Activated T-helper 1 cell treated with anti-CD3 and anti-CD28 coated beads, Interleukin-12 subunit alpha, Interleukin-12 subunit beta, Interleukin-2, Interleukin-4 antibody, amounts not matched to agents 30 ng/mL and 10 ng/mL and 1 ng/mL, durations not matched to agents 14 hours and 24 hours and 36 hours (primary cell): ENCODE results near the gene LIN54. TPM values are rescaled to one million over a fixed set of nuclear protein-coding genes. Genes with fewer than 3 reads are reported as not detected.
"Not testable (repeated sequence)": the region's sequence is repeated elsewhere in the genome, so short reads cannot be mapped to it uniquely, and the experiment has no call there.

ENCODE experiments used
- DNase-seq: peaks from one replicate; pipeline ENCODE4 v3.0.0; 2021; ENCODE audit warnings: low spot score
- H3K27ac Mint-ChIP-seq: one replicate; pipeline ENCODE4 v1.8.0; 2021; ENCODE audit warnings: mild to moderate bottlenecking, mixed read lengths
- H3K27me3 Mint-ChIP-seq: one replicate; pipeline ENCODE4 v1.8.0; 2022; ENCODE audit warnings: mild to moderate bottlenecking, moderate library complexity, mixed read lengths; ENCODE audit not compliant: insufficient read depth
- H3K36me3 Mint-ChIP-seq: one replicate; pipeline ENCODE4 v1.8.0; 2021; ENCODE audit warnings: low read depth, mixed read lengths
- H3K4me1 Mint-ChIP-seq: one replicate; pipeline ENCODE4 v1.8.0; 2021; ENCODE audit warnings: low read depth, mixed read lengths
- H3K4me3 Mint-ChIP-seq: one replicate; pipeline ENCODE4 v1.8.0; 2021; ENCODE audit warnings: mild to moderate bottlenecking, moderate library complexity, mixed read lengths
- H3K9me3 Mint-ChIP-seq: one replicate; pipeline ENCODE4 v1.8.0; 2021; ENCODE audit warnings: mixed read lengths
- intact Hi-C: fragments of 100-400 bp; cut with micrococcal nuclease; formaldehyde crosslinking; loops from one replicate; pipeline ENCODE4 v1.15.1; 2024
- total RNA-seq: library from RNA; stranded (reverse); gene quantifications from 2 replicates; pipeline ENCODE4 v1.2.3, GENCODE V29; 2022

LIN54 gene
- total RNA-seq, result 26.6 and 29.3 TPM in 2 replicates

GRCh38 chr4:83010522-83011318 lies at the start of gene LIN54:
Gene LIN54 (minus strand): TSS chr4:83010823. CDS start chr4:82984844, 25,979 bp downstream.
- Mint-ChIP-seq H3K36me3 (peaks cover 2% of the 10 kb centered on the region), H3K4me1 (peaks cover 55% of the 10 kb centered on the region), H3K9me3 (no peaks in the 10 kb centered on the region), H3K27ac (peak within 1 kb of the TSS; percentile 90), H3K27me3 (no peaks in the 10 kb centered on the region), H3K4me3 (peak within 1 kb of the TSS; percentile 96)
- peak; percentile 82 for DNase-seq
- intact Hi-C loops, result loop anchor here (1.0 to 10.0 kb wide), 9 partner anchors 21 to 1536 kb away; partner anchors contain the start of genes ABRAXAS1, ENOPH1, HNRNPDL and RASGEF1B

- no peaks in the 10 kb centered on the region for H3K27me3 Mint-ChIP-seq
- H3K9me3 Mint-ChIP-seq, result no peaks in the 10 kb centered on the region
- no peak overlapping the region for H3K27ac Mint-ChIP-seq
- H3K4me3 Mint-ChIP-seq, result no peak overlapping the region
- H3K4me1 Mint-ChIP-seq, result no peaks in the 10 kb centered on the region
- peaks cover 20% of the 10 kb centered on the region for H3K36me3 Mint-ChIP-seq
- DNase-seq, result no peak
- intact Hi-C loops, result loop anchor here (1.0 kb wide), 2 partner anchors 205 to 227 kb away; no protein-coding TSS in a partner anchor
Measured at GRCh38 chr4:83054928-83055327, 44.3 kb upstream of the LIN54 start.

- H3K27ac Mint-ChIP-seq, intact Hi-C loops, H3K27me3 Mint-ChIP-seq, H3K4me1 Mint-ChIP-seq, H3K9me3 Mint-ChIP-seq, H3K4me3 Mint-ChIP-seq, DNase-seq: not testable (repeated sequence)
- peaks cover 20% of the 10 kb centered on the region for H3K36me3 Mint-ChIP-seq
Measured at GRCh38 chr4:83048781-83049180, 38.2 kb upstream of the LIN54 start.

- intact Hi-C loops, result no loop called here
Measured at GRCh38 chr4:83046693-83047473, 36.3 kb upstream of the LIN54 start.

GRCh38 chr4:83043801-83044407 lies 33.3 kb upstream of the LIN54 start:
- Mint-ChIP-seq H3K27ac (no peak overlapping the region), H3K4me1 (peaks cover 11% of the 10 kb centered on the region), H3K4me3 (no peak overlapping the region), H3K9me3 (no peaks in the 10 kb centered on the region), H3K36me3 (peaks cover 8% of the 10 kb centered on the region), H3K27me3 (no peaks in the 10 kb centered on the region)
- DNase-seq, result no peak
- intact Hi-C loops, result no loop called here

More at GRCh38 chr4:83046693-83047473, 36.3 kb upstream of the LIN54 start:
- Mint-ChIP-seq H3K4me1 (no peaks in the 10 kb centered on the region), H3K9me3 (no peaks in the 10 kb centered on the region), H3K27ac (no peak overlapping the region), H3K4me3 (no peak overlapping the region), H3K27me3 (no peaks in the 10 kb centered on the region), H3K36me3 (peaks cover 19% of the 10 kb centered on the region)
- DNase-seq, result no peak

GRCh38 chr4:83043157-83043556 lies 32.5 kb upstream of the LIN54 start:
- H3K4me3 Mint-ChIP-seq, intact Hi-C loops, H3K9me3 Mint-ChIP-seq, H3K27ac Mint-ChIP-seq, H3K27me3 Mint-ChIP-seq, H3K36me3 Mint-ChIP-seq, DNase-seq: not testable (repeated sequence)
- H3K4me1 Mint-ChIP-seq, result peaks cover 11% of the 10 kb centered on the region

GRCh38 chr4:83040269-83040668 lies 29.6 kb upstream of the LIN54 start:
- no peak overlapping the region for H3K4me3 Mint-ChIP-seq
- intact Hi-C loops, result no loop called here
- no peaks in the 10 kb centered on the region for H3K9me3 Mint-ChIP-seq
- peaks cover 6% of the 10 kb centered on the region for H3K36me3 Mint-ChIP-seq
- H3K27me3 Mint-ChIP-seq, result no peaks in the 10 kb centered on the region
- no peak for DNase-seq
- no peak overlapping the region for H3K27ac Mint-ChIP-seq
- peaks cover 29% of the 10 kb centered on the region for H3K4me1 Mint-ChIP-seq

GRCh38 chr4:83036991-83037665 lies 26.5 kb upstream of the LIN54 start:
- DNase-seq, result no peak
- peaks cover 2% of the 10 kb centered on the region for H3K27me3 Mint-ChIP-seq
- peaks cover 29% of the 10 kb centered on the region for H3K4me1 Mint-ChIP-seq
- H3K4me3 Mint-ChIP-seq, result peak overlapping the region; percentile 98
- H3K36me3 Mint-ChIP-seq, result peaks cover 6% of the 10 kb centered on the region
- intact Hi-C loops, result loop anchor here (5.0 to 10.0 kb wide), 3 partner anchors 185 to 752 kb away; no protein-coding TSS in a partner anchor
- no peak overlapping the region for H3K27ac Mint-ChIP-seq
- H3K9me3 Mint-ChIP-seq, result no peaks in the 10 kb centered on the region

GRCh38 chr4:83034630-83035494 lies 24.2 kb upstream of the LIN54 start, which contains the start of gene COPS4:
Gene COPS4 (plus strand): TSS chr4:83035183. CDS start chr4:83035225, 42 bp downstream.
- H3K4me3 Mint-ChIP-seq, result peak within 1 kb of the TSS; percentile 98
- peaks cover 20% of the 10 kb centered on the region for H3K4me1 Mint-ChIP-seq
- H3K36me3 Mint-ChIP-seq, result peaks cover 2% of the 10 kb centered on the region
- DNase-seq, result peak; percentile 95
- H3K27me3 Mint-ChIP-seq, result peaks cover 6% of the 10 kb centered on the region
- intact Hi-C loops, result loop anchor here (1.0 to 10.0 kb wide), 16 partner anchors 22 to 750 kb away; partner anchors contain the start of genes ABRAXAS1, COQ2, ENOPH1 and HELQ
- H3K9me3 Mint-ChIP-seq, result no peaks in the 10 kb centered on the region
- peak within 1 kb of the TSS; percentile 99 for H3K27ac Mint-ChIP-seq

- Mint-ChIP-seq H3K9me3 (peaks cover 11% of the 10 kb centered on the region), H3K27me3 (peaks cover 12% of the 10 kb centered on the region), H3K27ac (no peak overlapping the region), H3K4me3 (no peak overlapping the region), H3K36me3 (no peaks in the 10 kb centered on the region), H3K4me1 (no peaks in the 10 kb centered on the region)
- intact Hi-C loops, result loop anchor here (10.0 kb wide), 2 partner anchors 565 to 745 kb away; no protein-coding TSS in a partner anchor
- no peak for DNase-seq
Measured at GRCh38 chr4:83029688-83030087, 19.1 kb upstream of the LIN54 start.

GRCh38 chr4:83028976-83029375 lies 18.4 kb upstream of the LIN54 start:
- H3K4me3 Mint-ChIP-seq, result no peak overlapping the region
- no peaks in the 10 kb centered on the region for H3K4me1 Mint-ChIP-seq
- intact Hi-C loops, result no loop called here
- peaks cover 10% of the 10 kb centered on the region for H3K27me3 Mint-ChIP-seq
- peaks cover 11% of the 10 kb centered on the region for H3K9me3 Mint-ChIP-seq
- DNase-seq, result no peak
- H3K27ac Mint-ChIP-seq, result no peak overlapping the region
- H3K36me3 Mint-ChIP-seq, result no peaks in the 10 kb centered on the region
